HepG2 (cell line): Measurements from ENCODE around the gene SPIB. TPM values are rescaled to one million over a fixed set of nuclear protein-coding genes. Genes with fewer than 3 reads are reported as not detected.

ENCODE experiments used
- ATAC-seq: fragments of 200-7000 bp; cut with Tn5 transposase; 3 replicates; pipeline ENCODE4 v1.9.1; 2020; ENCODE audit warnings: mild to moderate bottlenecking, moderate library complexity
- BruUV-seq: library from RNA; stranded (reverse); fragments of 400-500 nt; replicated peaks from 2 replicates; lab custom pipeline; 2021; lab: Mats Ljungman, UMichigan
- CTCF ChIA-PET: fragments of 300-600 bp; formaldehyde crosslinking; extraction: SDS; loops from one replicate; lab custom pipeline; 2021; ENCODE audit warnings: low total read pairs, inconsistent platforms, low intra/inter-chr PET ratio; lab: Yijun Ruan, JAX
- POLR2A ChIA-PET: fragments of 350-600 bp; sonication (Branson Sonifier 250); formaldehyde crosslinking; loops from one replicate; lab custom pipeline; 2020; ENCODE audit warnings: antibody characterized with exemption, inconsistent platforms; lab: Yijun Ruan, JAX
- DNase-seq: peaks from one replicate; pipeline ENCODE4 v3.0.0-alpha.2; 2015; ENCODE audit warnings: low spot score
- FAIRE-seq: peaks from 3 replicates; lab custom pipeline; 2011; peaks lifted over from hg19 to GRCh38; lab: Jason Lieb, UNC
- H2AFZ ChIP-seq: one replicate; pipeline ENCODE4 v1.6.1; 2011; ENCODE audit warnings: low read length, inconsistent platforms
- H3K27ac ChIP-seq: fragments of 300-600 bp; 3 replicates; pipeline ENCODE4 v1.8.0; 2011; ENCODE audit warnings: mixed run types, mild to moderate bottlenecking, mixed read lengths, low read length, inconsistent platforms; ENCODE audit not compliant: insufficient read depth; ENCODE audit errors: extremely low read length
- H3K27me3 ChIP-seq, 2 experiments: fragments of 200-600 bp in 1 of 2; 2 replicates in 1 of 2; 3 replicates in 1 of 2; pipeline versions ENCODE4 v1.6.0 to v1.8.0; 2011; ENCODE audit warnings: low read length in 2 of 2, mild to moderate bottlenecking in 2 of 2, moderate library complexity in 2 of 2, inconsistent platforms in 1 of 2; ENCODE audit not compliant: insufficient read depth in 2 of 2, control insufficient read depth in 1 of 2
- H3K36me3 ChIP-seq, 2 experiments: fragments of 200-600 bp in 1 of 2; replicated peaks in 1 of 2; 2 replicates in 1 of 2; 3 replicates in 1 of 2; pipeline versions ENCODE4 v1.5.1 to v1.8.0; 2011; ENCODE audit warnings: low read length in 2 of 2, inconsistent platforms in 1 of 2; ENCODE audit not compliant: insufficient read depth in 2 of 2, control insufficient read depth in 1 of 2
- H3K4me1 ChIP-seq: 2 replicates; pipeline ENCODE4 v1.5.1; 2012; ENCODE audit warnings: low read length, inconsistent platforms; ENCODE audit not compliant: insufficient read depth
- H3K4me2 ChIP-seq: 2 replicates; pipeline ENCODE4 v1.6.0; 2011; ENCODE audit warnings: low read depth, low read length, inconsistent platforms
- H3K4me3 ChIP-seq, 3 experiments: fragments of 200-600 bp in 1 of 3; sonication (generic), shearing (Covaris generic) in 1 of 3; replicated peaks in 1 of 3; 2 replicates each; pipeline ENCODE4 v1.5.1; 2011 to 2016; ENCODE audit warnings: low read length in 3 of 3, inconsistent platforms in 2 of 3, low read depth in 2 of 3, mild to moderate bottlenecking in 2 of 3, control low read depth in 1 of 3, mixed read lengths in 1 of 3; ENCODE audit not compliant: insufficient read depth in 1 of 3
- H3K79me2 ChIP-seq: one replicate; pipeline ENCODE4 v1.6.1; 2011; ENCODE audit warnings: low read length, inconsistent platforms; ENCODE audit not compliant: insufficient read depth
- H3K9ac ChIP-seq: 2 replicates; pipeline ENCODE4 v1.6.0; 2011; ENCODE audit warnings: mild to moderate bottlenecking, low read depth, low read length, inconsistent platforms; ENCODE audit not compliant: insufficient read depth
- H3K9me3 ChIP-seq: 2 replicates; pipeline ENCODE4 v1.5.1; 2012; ENCODE audit warnings: mild to moderate bottlenecking, low read length
- H4K20me1 ChIP-seq: 2 replicates; pipeline ENCODE4 v1.6.0; 2011; ENCODE audit warnings: inconsistent platforms, mild to moderate bottlenecking, low read length, moderate library complexity; ENCODE audit not compliant: insufficient read depth
- NFYC ChIP-seq: IDR thresholded peaks from 2 replicates; pipeline ENCODE4 v1.6.1; 2016; ENCODE audit warnings: missing genetic modification reagents, missing compliant biosample characterization
- PHB2 ChIP-seq: fragments of 450-650 bp; IDR thresholded peaks from 2 replicates; pipeline ENCODE4 v1.6.1; 2018; ENCODE audit not compliant: partially characterized antibody
- SALL2 ChIP-seq: sonication (generic); formaldehyde crosslinking; IDR thresholded peaks from 2 replicates; pipeline ENCODE4 v1.8.1; 2023; ENCODE audit warnings: mild to moderate bottlenecking, missing genetic modification reagents, inconsistent platforms
- WIZ ChIP-seq: sonication (generic); formaldehyde crosslinking; IDR thresholded peaks from 2 replicates; pipeline ENCODE4 v1.5.1; 2020; ENCODE audit warnings: mild to moderate bottlenecking, missing genetic modification reagents
- ZNF629 ChIP-seq: sonication (generic); formaldehyde crosslinking; conservative IDR thresholded peaks from 2 replicates; pipeline ENCODE4 v1.5.0; 2020; ENCODE audit warnings: missing genetic modification reagents
- ZNF75D ChIP-seq: sonication (generic); formaldehyde crosslinking; IDR thresholded peaks from 2 replicates; pipeline ENCODE4 v1.8.1; 2023; ENCODE audit warnings: missing genetic modification reagents, mild to moderate bottlenecking, borderline replicate concordance
- WGBS: methylation state at CpG from one replicate; pipeline ENCODE4 v1.1.6; 2017; ENCODE audit warnings: low lambda C conversion rate; 5-methylcytosine and 5-hydroxymethylcytosine counted together
- in situ Hi-C: cut with HindIII; loops from 2 replicates; pipeline ENCODE4 v1.10.0; 2017; ENCODE audit warnings: low pct_unique_long_range_greater_than_20kb; ENCODE audit not compliant: extremely low pct_ligation_motif_present
- intact Hi-C: fragments of 100-400 bp; cut with micrococcal nuclease; formaldehyde crosslinking; loops from one replicate; pipeline ENCODE4 v1.10.0; 2022; ENCODE audit not compliant: unreplicated experiment
- polyA plus RNA-seq, 8 experiments: library from polyadenylated mRNA; depleted of rRNA in 3 of 8; stranded (reverse) in 7 of 8; unstranded in 1 of 8; fragments of >200 nt; fragmentation: Illumina TruSeq in 4 of 8; extraction: Trizol in 4 of 8; gene quantifications; 2 replicates each; pipeline versions ENCODE4 v1.2.1 to v1.2.3, GENCODE V29; 2011 to 2016; ENCODE audit warnings: low read depth in 4 of 8, missing spikeins in 1 of 8, mixed read lengths in 1 of 8; ENCODE audit not compliant: insufficient read depth in 1 of 8
- total RNA-seq, 5 experiments: library from RNA; depleted of rRNA; stranded (reverse); fragments of >200 nt; fragmentation: Illumina TruSeq; extraction: Trizol; gene quantifications; 2 replicates each; pipeline ENCODE4 v1.2.3, GENCODE V29; 2016; ENCODE audit warnings: low read depth in 1 of 5
- TF ChIP-seq, protein P1 (sequence below): sonication (generic); formaldehyde crosslinking; IDR thresholded peaks from 2 replicates; pipeline ENCODE4 v1.4.0; 2020; ENCODE audit warnings: mild to moderate bottlenecking, missing genetic modification reagents
- TF ChIP-seq, protein P2 (sequence below): IDR thresholded peaks from 2 replicates; pipeline ENCODE4 v1.6.1; 2016; ENCODE audit warnings: low read depth
- TF ChIP-seq, protein P3 (sequence below): sonication (generic); formaldehyde crosslinking; IDR thresholded peaks from 2 replicates; pipeline ENCODE4 v1.5.0; 2020; ENCODE audit warnings: missing genetic modification reagents, mild to moderate bottlenecking, borderline replicate concordance
- TF ChIP-seq, protein P4 (sequence below): IDR thresholded peaks from 2 replicates; pipeline ENCODE4 v1.6.1; 2016
- TF ChIP-seq, protein P5 (sequence below): sonication (generic); formaldehyde crosslinking; IDR thresholded peaks from 2 replicates; pipeline ENCODE4 v1.9.0; 2021; ENCODE audit warnings: missing genetic modification reagents, mild to moderate bottlenecking, borderline replicate concordance

Gene SPIB
- total and polyA plus RNA-seq, 2 of the 13 experiments (the other 11 are each of a cell fraction or from before 2014, with no cell fraction given) = 0.04 TPM; not detected in 1

DNA sequence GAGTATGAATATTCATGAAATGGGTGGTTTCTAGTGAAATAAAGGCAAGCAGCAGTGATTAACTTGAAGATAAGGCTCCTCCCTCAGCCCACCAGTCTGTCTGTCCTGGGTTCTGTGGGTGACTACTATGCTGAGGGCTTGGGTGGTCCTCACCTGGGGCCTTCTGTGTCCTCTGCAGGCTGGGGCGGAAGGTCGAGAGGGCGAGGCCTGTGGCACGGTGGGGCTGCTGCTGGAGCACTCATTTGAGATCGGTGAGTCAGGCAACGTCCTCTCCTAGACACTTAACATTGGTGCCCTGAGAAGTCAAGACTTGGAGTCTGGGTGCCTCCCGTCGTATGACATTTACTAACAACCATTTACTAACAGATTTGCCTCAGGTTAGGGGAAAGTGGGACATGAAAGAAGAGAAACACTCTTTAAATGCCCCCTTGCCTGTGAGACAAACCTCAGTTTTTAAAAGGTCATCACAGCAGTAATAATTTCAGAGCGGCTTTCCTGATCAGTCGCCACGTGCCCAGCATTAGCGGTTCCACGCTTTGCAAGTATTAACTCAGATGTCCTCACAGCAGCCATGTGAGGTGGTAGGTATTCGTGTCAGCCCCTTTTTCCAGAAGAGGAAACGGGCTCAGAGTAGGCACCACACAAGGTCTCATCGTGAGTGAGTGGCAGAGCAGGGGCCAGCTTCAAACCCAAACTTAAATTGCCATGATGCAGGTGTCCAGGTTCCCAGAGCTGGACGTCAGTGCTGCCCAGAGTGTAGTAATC is 59.2 kb downstream of the SPIB start:
- Histone ChIP-seq H3K4me1 (no peaks in the 10 kb centered on the region), H3K27me3 (peaks cover 4% of the 10 kb centered on the region in 2 experiments; a peak in 3 of 5 replicates), H3K4me2 (no peak overlapping the region), H3K4me3 (no peak overlapping the region), H2AFZ (no peak overlapping the region), H3K9me3 (no peaks in the 10 kb centered on the region), H3K79me2 (no peaks in the 10 kb centered on the region), H3K9ac (no peak overlapping the region), H3K36me3 (no peaks in the 10 kb centered on the region), H3K27ac (no peak overlapping the region)
- ChIA-PET POLR2A (no interaction called here), CTCF (interaction anchor here (1.8 to 2.4 kb wide), 2 partner anchors 17 to 110 kb away, joined by 9 to 71 read pairs; partner anchors contain the start of gene NAPSA)
- intact Hi-C loops = no loop called here
- BruUV-seq = no TSS peak
- in situ Hi-C loops = no loop called here
- WGBS = 57% methylated on average over 14 of the region's 17 CpGs
- FAIRE-seq (no peak), ATAC-seq (no peak)
- TF ChIP-seq ZNF629 = no peak
- TF ChIP-seq, protein P1, sequence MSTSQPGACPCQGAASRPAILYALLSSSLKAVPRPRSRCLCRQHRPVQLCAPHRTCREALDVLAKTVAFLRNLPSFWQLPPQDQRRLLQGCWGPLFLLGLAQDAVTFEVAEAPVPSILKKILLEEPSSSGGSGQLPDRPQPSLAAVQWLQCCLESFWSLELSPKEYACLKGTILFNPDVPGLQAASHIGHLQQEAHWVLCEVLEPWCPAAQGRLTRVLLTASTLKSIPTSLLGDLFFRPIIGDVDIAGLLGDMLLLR = no peak
- TF ChIP-seq PHB2 = no peak
- TF ChIP-seq WIZ = no peak
- no peak for TF ChIP-seq NFYC
- TF ChIP-seq ZNF75D = no peak
- TF ChIP-seq, protein P2, sequence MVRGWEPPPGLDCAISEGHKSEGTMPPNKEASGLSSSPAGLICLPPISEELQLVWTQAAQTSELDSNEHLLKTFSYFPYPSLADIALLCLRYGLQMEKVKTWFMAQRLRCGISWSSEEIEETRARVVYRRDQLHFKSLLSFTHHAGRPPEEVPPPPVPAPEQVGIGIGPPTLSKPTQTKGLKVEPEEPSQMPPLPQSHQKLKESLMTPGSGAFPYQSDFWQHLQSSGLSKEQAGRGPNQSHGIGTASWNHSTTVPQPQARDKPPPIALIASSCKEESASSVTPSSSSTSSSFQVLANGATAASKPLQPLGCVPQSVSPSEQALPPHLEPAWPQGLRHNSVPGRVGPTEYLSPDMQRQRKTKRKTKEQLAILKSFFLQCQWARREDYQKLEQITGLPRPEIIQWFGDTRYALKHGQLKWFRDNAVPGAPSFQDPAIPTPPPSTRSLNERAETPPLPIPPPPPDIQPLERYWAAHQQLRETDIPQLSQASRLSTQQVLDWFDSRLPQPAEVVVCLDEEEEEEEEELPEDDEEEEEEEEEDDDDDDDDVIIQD (CRISPR knock-in tag) = no peak
- TF ChIP-seq, protein P3, sequence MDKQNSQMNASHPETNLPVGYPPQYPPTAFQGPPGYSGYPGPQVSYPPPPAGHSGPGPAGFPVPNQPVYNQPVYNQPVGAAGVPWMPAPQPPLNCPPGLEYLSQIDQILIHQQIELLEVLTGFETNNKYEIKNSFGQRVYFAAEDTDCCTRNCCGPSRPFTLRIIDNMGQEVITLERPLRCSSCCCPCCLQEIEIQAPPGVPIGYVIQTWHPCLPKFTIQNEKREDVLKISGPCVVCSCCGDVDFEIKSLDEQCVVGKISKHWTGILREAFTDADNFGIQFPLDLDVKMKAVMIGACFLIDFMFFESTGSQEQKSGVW (CRISPR knock-in tag) = no peak
- no peak for TF ChIP-seq SALL2 (CRISPR knock-in tag)
- TF ChIP-seq, protein P4, sequence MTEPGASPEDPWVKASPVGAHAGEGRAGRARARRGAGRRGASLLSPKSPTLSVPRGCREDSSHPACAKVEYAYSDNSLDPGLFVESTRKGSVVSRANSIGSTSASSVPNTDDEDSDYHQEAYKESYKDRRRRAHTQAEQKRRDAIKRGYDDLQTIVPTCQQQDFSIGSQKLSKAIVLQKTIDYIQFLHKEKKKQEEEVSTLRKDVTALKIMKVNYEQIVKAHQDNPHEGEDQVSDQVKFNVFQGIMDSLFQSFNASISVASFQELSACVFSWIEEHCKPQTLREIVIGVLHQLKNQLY (CRISPR knock-in tag) = no peak
- TF ChIP-seq, protein P5, sequence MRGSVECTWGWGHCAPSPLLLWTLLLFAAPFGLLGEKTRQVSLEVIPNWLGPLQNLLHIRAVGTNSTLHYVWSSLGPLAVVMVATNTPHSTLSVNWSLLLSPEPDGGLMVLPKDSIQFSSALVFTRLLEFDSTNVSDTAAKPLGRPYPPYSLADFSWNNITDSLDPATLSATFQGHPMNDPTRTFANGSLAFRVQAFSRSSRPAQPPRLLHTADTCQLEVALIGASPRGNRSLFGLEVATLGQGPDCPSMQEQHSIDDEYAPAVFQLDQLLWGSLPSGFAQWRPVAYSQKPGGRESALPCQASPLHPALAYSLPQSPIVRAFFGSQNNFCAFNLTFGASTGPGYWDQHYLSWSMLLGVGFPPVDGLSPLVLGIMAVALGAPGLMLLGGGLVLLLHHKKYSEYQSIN (CRISPR knock-in tag) = no peak
- TF ChIP-seq, all 625 proteins: peak for 0
- DNase-seq = no peak
- no peaks in the 10 kb centered on the region for H4K20me1 ChIP-seq
